Fibroblast of peridontal ligament (primary cell): ENCODE data around the gene HNRNPA1.
"Not testable (repeated sequence)": the region's sequence is repeated elsewhere in the genome, so short reads cannot be mapped to it uniquely, and the experiment has no call there.

Experiments used
- DNase-seq: peaks from one replicate; pipeline ENCODE4 v3.0.0-alpha.2; 2010; ENCODE audit errors: extremely low read depth

Gene HNRNPA1

GRCh38 chr12:54299515-54300224 lies 19.1 kb downstream of the HNRNPA1 start:
- DNase-seq, result peak; percentile 55

GRCh38 chr12:54300225-54300731 lies 19.8 kb downstream of the HNRNPA1 start:
- DNase-seq, result no peak

- peak; percentile 68 for DNase-seq
These were observed 20.4 kb downstream of the HNRNPA1 start, which contains the start of gene NFE2 for GRCh38 chr12:54300732-54301427. Gene NFE2 (minus strand): TSS chr12:54301015. CDS start chr12:54295248, 5,767 bp downstream.

GRCh38 chr12:54301428-54302048 lies 21.0 kb downstream of the HNRNPA1 start:
- DNase-seq, result no peak

- DNase-seq, result no peak
These were observed 23.1 kb downstream of the HNRNPA1 start for GRCh38 chr12:54303640-54304039.

GRCh38 chr12:54304187-54304810 lies 23.8 kb downstream of the HNRNPA1 start:
- DNase-seq, result no peak

GRCh38 chr12:54306925-54307741 lies 26.6 kb downstream of the HNRNPA1 start:
- peak; percentile 33 for DNase-seq

- DNase-seq, result no peak
These were observed 30.5 kb downstream of the HNRNPA1 start for GRCh38 chr12:54311051-54311450.

- not testable (repeated sequence) for DNase-seq
These were observed 31.8 kb downstream of the HNRNPA1 start for GRCh38 chr12:54312309-54312708.

- no peak for DNase-seq
These were observed 40.8 kb downstream of the HNRNPA1 start for GRCh38 chr12:54321363-54321762.

- peak; percentile 100 for DNase-seq
These were observed 44.3 kb downstream of the HNRNPA1 start, which contains the start of gene COPZ1 for GRCh38 chr12:54324617-54325441. Gene COPZ1 (plus strand): TSS chr12:54325131. CDS start chr12:54325164, 33 bp downstream.

- not testable (repeated sequence) for DNase-seq
These were observed 45.0 kb downstream of the HNRNPA1 start for GRCh38 chr12:54325442-54326109.

- DNase-seq, result no peak
These were observed 48.2 kb downstream of the HNRNPA1 start for GRCh38 chr12:54328595-54329337.

GRCh38 chr12:54329759-54330158 lies 49.2 kb downstream of the HNRNPA1 start:
- no peak for DNase-seq

GRCh38 chr12:54330442-54330841 lies 49.9 kb downstream of the HNRNPA1 start:
- no peak for DNase-seq

- DNase-seq, result no peak
These were observed 50.9 kb downstream of the HNRNPA1 start for GRCh38 chr12:54331461-54331860.

- DNase-seq, result no peak
These were observed 53.0 kb downstream of the HNRNPA1 start for GRCh38 chr12:54333420-54334034.
